Mesendoderm (in vitro differentiated cells): ENCODE data around the gene LONP1.

Experiments used
- DNase-seq: peaks from one replicate; pipeline ENCODE4 v3.0.0; 2013
- H2AK5ac ChIP-seq: 2 replicates; pipeline ENCODE4 v1.6.1; 2013; ENCODE audit warnings: low read length, inconsistent platforms
- H2BK120ac ChIP-seq: 2 replicates; pipeline ENCODE4 v1.6.1; 2013; ENCODE audit warnings: low read depth, mild to moderate bottlenecking, low read length, moderate library complexity, mixed read lengths
- H2BK15ac ChIP-seq: replicated peaks from 2 replicates; pipeline ENCODE4 v1.6.1; 2013; ENCODE audit warnings: low read depth, mild to moderate bottlenecking, moderate library complexity
- H2BK5ac ChIP-seq: 2 replicates; pipeline ENCODE4 v1.6.1; 2013; ENCODE audit warnings: low read length, inconsistent platforms
- H3K18ac ChIP-seq: 2 replicates; pipeline ENCODE4 v1.6.1; 2013; ENCODE audit warnings: mild to moderate bottlenecking, low read length, mixed read lengths
- H3K23ac ChIP-seq: one replicate; pipeline ENCODE4 v1.6.1; 2013; ENCODE audit warnings: low read length
- H3K27ac ChIP-seq: 2 replicates; pipeline ENCODE4 v1.5.1; 2013; ENCODE audit warnings: low read depth, mild to moderate bottlenecking, inconsistent platforms, low read length, moderate library complexity
- H3K27me3 ChIP-seq: 2 replicates; pipeline ENCODE4 v1.6.1; 2013; ENCODE audit warnings: low read length, control low read depth, mild to moderate bottlenecking, inconsistent platforms; ENCODE audit not compliant: insufficient read depth, poor library complexity
- H3K36me3 ChIP-seq: 2 replicates; pipeline ENCODE4 v1.6.1; 2013; ENCODE audit warnings: low read length, inconsistent platforms; ENCODE audit not compliant: control insufficient read depth, insufficient read depth
- H3K4ac ChIP-seq: one replicate; pipeline ENCODE4 v1.6.1; 2013; ENCODE audit warnings: low read depth, mild to moderate bottlenecking, low read length, moderate library complexity
- H3K4me1 ChIP-seq: 2 replicates; pipeline ENCODE4 v1.6.1; 2013; ENCODE audit warnings: low read depth, low read length, inconsistent platforms; ENCODE audit not compliant: control insufficient read depth
- H3K4me2 ChIP-seq: 2 replicates; pipeline ENCODE4 v1.6.1; 2013; ENCODE audit warnings: low read length
- H3K4me3 ChIP-seq: 2 replicates; pipeline ENCODE4 v1.5.1; 2013; ENCODE audit warnings: mild to moderate bottlenecking, low read length
- H3K56ac ChIP-seq: one replicate; pipeline ENCODE4 v1.6.1; 2013; ENCODE audit warnings: low read length
- H3K79me1 ChIP-seq: 2 replicates; pipeline ENCODE4 v1.6.1; 2013; ENCODE audit warnings: low read length, inconsistent platforms
- H3K79me2 ChIP-seq: 2 replicates; pipeline ENCODE4 v1.6.1; 2013; ENCODE audit warnings: mild to moderate bottlenecking, low read length; ENCODE audit not compliant: control insufficient read depth, insufficient read depth
- H3K9ac ChIP-seq: 2 replicates; pipeline ENCODE4 v1.6.1; 2013; ENCODE audit warnings: low read length, inconsistent platforms
- H4K5ac ChIP-seq: one replicate; pipeline ENCODE4 v1.6.1; 2013; ENCODE audit warnings: low read length
- H4K8ac ChIP-seq: one replicate; pipeline ENCODE4 v1.6.1; 2013; ENCODE audit warnings: low read depth, mild to moderate bottlenecking, control low read depth, low read length, moderate library complexity
- WGBS: extraction: QIAGEN DNeasy Blood & Tissue Kit; methylation state at CpG from one replicate; pipeline ENCODE4 v1.1.7; 2013; ENCODE audit warnings: low lambda C conversion rate, missing lambda C conversion rate; ENCODE audit not compliant: insufficient coverage; ENCODE audit errors: extremely low coverage; 5-methylcytosine and 5-hydroxymethylcytosine counted together

Gene LONP1

DNA sequence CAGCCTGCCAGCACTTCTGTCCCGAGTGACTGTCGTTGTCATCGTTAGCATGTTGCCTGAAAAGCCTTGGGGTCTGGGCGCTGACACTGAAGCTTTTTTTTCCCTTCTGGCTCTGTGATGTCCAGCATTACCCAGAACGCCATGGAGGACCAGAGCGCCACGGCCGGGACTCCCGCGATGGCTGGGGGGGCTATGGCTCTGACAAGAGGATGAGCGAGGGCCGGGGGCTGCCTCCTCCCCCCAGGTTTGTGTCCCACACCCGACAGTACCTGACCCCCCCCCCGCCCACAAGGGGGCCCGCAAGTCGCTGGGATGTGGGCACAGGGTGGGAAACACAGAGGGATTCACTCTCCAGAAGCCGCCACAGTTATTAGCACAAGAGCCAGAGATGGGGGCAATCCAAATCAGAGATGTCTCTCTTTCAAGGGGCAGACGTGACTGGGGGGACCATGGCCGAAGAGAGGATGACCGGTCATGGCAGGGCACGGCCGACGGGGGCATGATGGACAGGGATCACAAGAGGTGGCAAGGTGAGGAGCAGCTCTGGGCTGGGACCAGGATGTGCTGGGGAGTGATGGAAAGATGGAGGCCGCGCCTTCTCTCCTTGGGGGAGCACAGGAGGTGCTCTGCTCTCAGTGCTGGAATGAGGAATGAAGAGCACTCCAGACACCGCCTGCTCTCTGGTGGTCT lies 52.9 kb downstream of the LONP1 start:
- Histone ChIP-seq H3K27me3 (no peaks in the 10 kb centered on the region), H4K5ac (no peak overlapping the region)

DNA sequence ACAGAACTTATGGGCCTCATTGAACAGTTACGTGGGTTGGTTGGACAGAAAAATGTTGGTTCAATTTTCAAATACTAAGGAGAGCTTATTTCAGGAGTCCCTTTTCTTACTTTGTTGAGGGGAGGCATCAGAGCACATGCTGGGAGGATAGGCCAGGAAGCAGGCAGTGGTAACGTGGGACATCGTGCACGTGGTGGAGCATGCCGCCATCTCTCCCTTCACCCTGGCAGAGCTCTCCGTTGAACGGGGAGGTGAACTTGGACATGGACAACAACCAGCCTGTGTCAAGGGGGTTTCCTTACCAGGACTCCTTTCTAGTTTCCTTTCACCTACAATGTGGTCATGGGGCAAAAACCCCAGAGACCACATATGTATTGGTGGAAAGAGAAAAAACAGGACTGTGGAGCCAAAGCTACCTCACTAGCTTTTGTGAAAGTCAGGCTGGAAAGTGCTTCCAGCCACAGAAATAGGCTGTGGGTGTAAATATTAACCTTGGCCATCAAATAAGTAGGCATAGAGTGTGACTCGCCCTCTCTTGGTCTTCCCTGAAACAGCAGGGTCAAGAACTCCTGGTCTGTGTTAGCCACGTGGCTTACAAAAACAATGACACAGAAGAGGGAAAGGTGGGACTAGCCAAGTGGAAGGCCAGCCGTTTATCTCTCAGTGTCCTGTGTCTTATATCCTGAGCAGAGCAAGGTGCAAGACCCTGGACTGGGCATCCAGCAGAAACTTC lies 54.0 kb downstream of the LONP1 start:
- Histone ChIP-seq H3K79me2 (no peaks in the 10 kb centered on the region), H2AK5ac (no peak overlapping the region)
- no CpG with 5 or more reads among the region's 10 CpGs for WGBS

More for the DNA sequence above, 52.9 kb downstream of the LONP1 start:
- Histone ChIP-seq H3K4ac (no peak overlapping the region), H2BK120ac (no peak overlapping the region), H3K4me1 (peaks cover 3% of the 10 kb centered on the region), H3K23ac (no peak overlapping the region), H4K8ac (no peak overlapping the region), H3K27ac (no peak overlapping the region), H3K18ac (no peak overlapping the region), H2BK15ac (no peak overlapping the region), H3K56ac (no peak overlapping the region), H3K4me3 (no peak overlapping the region), H3K4me2 (no peak overlapping the region), H3K36me3 (peaks cover 21% of the 10 kb centered on the region), H2AK5ac (no peak overlapping the region), H3K9ac (no peak overlapping the region), H3K79me1 (no peaks in the 10 kb centered on the region), H2BK5ac (no peak overlapping the region), H3K79me2 (no peaks in the 10 kb centered on the region)
- no CpG with 5 or more reads among the region's 26 CpGs for WGBS
- no peak for DNase-seq

DNA sequence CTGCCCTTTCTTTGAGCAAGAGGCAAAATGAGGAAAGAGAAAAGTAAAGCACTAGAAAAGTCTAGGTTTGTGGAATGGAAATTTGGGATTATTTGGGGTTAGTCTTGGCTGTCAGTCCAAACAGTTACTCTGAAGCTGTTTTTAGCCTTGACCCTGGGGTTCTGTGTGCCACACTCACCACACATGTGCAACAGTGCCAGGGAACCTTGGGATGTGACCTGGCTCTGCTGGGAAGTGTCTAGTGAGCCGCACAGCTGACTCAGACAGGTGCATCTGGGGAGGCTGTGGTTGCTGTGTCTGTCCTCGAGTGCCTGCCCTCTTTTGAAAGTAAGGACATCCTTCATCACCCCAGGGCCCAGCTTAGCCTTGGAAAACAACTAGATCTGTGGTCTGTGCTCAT lies 55.4 kb downstream of the LONP1 start:
- Histone ChIP-seq H3K79me1 (no peaks in the 10 kb centered on the region), H3K23ac (no peak overlapping the region), H3K79me2 (no peaks in the 10 kb centered on the region), H3K27me3 (no peaks in the 10 kb centered on the region), H3K36me3 (peaks cover 23% of the 10 kb centered on the region), H3K27ac (no peak overlapping the region), H2BK5ac (no peak overlapping the region), H3K9ac (no peak overlapping the region), H2BK15ac (no peak overlapping the region), H2AK5ac (no peak overlapping the region), H3K4ac (no peak overlapping the region), H3K18ac (no peak overlapping the region), H3K4me3 (no peak overlapping the region), H3K4me1 (peaks cover 3% of the 10 kb centered on the region), H3K56ac (no peak overlapping the region), H3K4me2 (no peak overlapping the region), H4K5ac (no peak overlapping the region), H2BK120ac (no peak overlapping the region), H4K8ac (no peak overlapping the region)
- no CpG with 5 or more reads among the region's 2 CpGs for WGBS
- no peak for DNase-seq

More for the DNA sequence above, 54.0 kb downstream of the LONP1 start:
- no peak overlapping the region for H4K8ac ChIP-seq
- H3K36me3 ChIP-seq, result peaks cover 20% of the 10 kb centered on the region
- peaks cover 3% of the 10 kb centered on the region for H3K4me1 ChIP-seq
- H2BK15ac ChIP-seq, result no peak overlapping the region
- H2BK120ac ChIP-seq, result no peak overlapping the region
- H3K27me3 ChIP-seq, result no peaks in the 10 kb centered on the region
- no peak overlapping the region for H4K5ac ChIP-seq
- no peak overlapping the region for H3K4me2 ChIP-seq
- H3K4ac ChIP-seq, result no peak overlapping the region
- H3K18ac ChIP-seq, result no peak overlapping the region
- H2BK5ac ChIP-seq, result no peak overlapping the region
- H3K4me3 ChIP-seq, result no peak overlapping the region
- DNase-seq, result no peak
- no peaks in the 10 kb centered on the region for H3K79me1 ChIP-seq
- no peak overlapping the region for H3K23ac ChIP-seq
- no peak overlapping the region for H3K9ac ChIP-seq
- no peak overlapping the region for H3K56ac ChIP-seq
- H3K27ac ChIP-seq, result no peak overlapping the region

DNA sequence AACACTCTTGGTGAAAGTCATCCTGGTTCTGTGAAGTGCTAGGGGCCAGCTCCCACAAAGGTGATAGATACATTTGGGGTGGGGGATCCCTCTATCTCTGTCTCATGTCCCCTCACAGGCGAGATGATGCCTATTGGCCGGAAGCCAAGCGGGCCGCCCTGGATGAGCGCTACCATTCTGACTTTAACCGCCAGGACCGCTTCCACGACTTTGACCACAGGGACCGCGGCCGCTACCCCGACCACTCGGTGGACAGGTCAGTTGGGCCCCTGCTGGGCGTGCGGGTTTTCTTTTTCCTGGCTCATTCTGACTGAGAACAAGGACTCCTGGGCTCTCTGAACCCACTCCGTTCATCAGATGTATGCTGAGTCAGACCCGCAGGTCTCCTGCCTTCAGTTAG lies 56.0 kb downstream of the LONP1 start:
- Histone ChIP-seq H3K27me3 (no peaks in the 10 kb centered on the region), H3K23ac (no peak overlapping the region), H3K4ac (no peak overlapping the region), H2AK5ac (no peak overlapping the region), H3K56ac (no peak overlapping the region), H3K9ac (no peak overlapping the region), H3K4me2 (no peak overlapping the region), H4K5ac (no peak overlapping the region), H4K8ac (no peak overlapping the region), H3K79me2 (no peaks in the 10 kb centered on the region), H3K79me1 (no peaks in the 10 kb centered on the region), H2BK5ac (no peak overlapping the region), H3K4me1 (peaks cover 3% of the 10 kb centered on the region), H2BK120ac (no peak overlapping the region), H3K36me3 (peaks cover 22% of the 10 kb centered on the region), H3K18ac (no peak overlapping the region), H2BK15ac (no peak overlapping the region), H3K4me3 (no peak overlapping the region), H3K27ac (no peak overlapping the region)
- WGBS, result no CpG with 5 or more reads among the region's 17 CpGs
- no peak for DNase-seq

DNA sequence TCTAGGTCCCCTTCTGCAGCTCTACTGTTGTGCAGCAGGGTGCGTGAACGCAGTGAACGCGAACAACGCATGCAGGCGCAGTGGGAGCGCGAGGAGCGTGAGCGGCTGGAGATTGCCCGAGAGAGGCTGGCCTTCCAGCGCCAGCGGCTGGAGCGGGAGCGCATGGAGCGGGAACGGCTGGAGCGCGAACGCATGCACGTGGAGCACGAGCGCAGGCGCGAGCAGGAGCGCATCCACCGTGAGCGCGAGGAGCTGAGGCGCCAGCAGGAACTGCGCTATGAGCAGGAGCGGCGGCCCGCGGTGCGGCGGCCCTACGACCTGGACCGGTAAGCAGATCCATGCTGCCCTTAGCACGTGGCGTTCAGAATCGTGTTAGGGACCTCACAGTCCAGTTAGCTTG lies 58.5 kb downstream of the LONP1 start:
- Histone ChIP-seq H2BK120ac (no peak overlapping the region), H3K79me1 (no peaks in the 10 kb centered on the region), H3K56ac (no peak overlapping the region), H3K4me2 (no peak overlapping the region), H3K18ac (no peak overlapping the region), H2BK5ac (no peak overlapping the region), H3K4ac (no peak overlapping the region), H2AK5ac (no peak overlapping the region), H2BK15ac (no peak overlapping the region), H3K79me2 (no peaks in the 10 kb centered on the region), H4K5ac (no peak overlapping the region), H3K27ac (no peak overlapping the region), H4K8ac (no peak overlapping the region), H3K9ac (no peak overlapping the region), H3K4me3 (no peak overlapping the region), H3K23ac (no peak overlapping the region), H3K27me3 (no peaks in the 10 kb centered on the region), H3K36me3 (peaks cover 24% of the 10 kb centered on the region), H3K4me1 (no peaks in the 10 kb centered on the region)
- WGBS, result no CpG with 5 or more reads among the region's 42 CpGs
- DNase-seq, result no peak
